Smooth muscle cell (in vitro differentiated cells): Measurements from ENCODE around the gene NCOA3. TPM values are rescaled to one million over a fixed set of nuclear protein-coding genes. Genes with fewer than 3 reads are reported as not detected.

Source experiments
- DNase-seq: peaks from one replicate; lab custom pipeline; 2025; ENCODE audit not compliant: unreplicated experiment; lab: John Stamatoyannopoulos, UW
- H2AFZ ChIP-seq: fragments of 200-600 bp; sonication (generic); 2 replicates; pipeline ENCODE4 v1.6.0; 2016; ENCODE audit warnings: antibody characterized with exemption, low read depth, mild to moderate bottlenecking
- H3F3A ChIP-seq: fragments of 200-600 bp; sonication (generic); 2 replicates; pipeline ENCODE4 v1.6.0; 2017; ENCODE audit warnings: antibody characterized with exemption, low read depth
- H3K27ac ChIP-seq: fragments of 200-600 bp; sonication (generic); 2 replicates; pipeline ENCODE4 v1.5.1; 2016; ENCODE audit warnings: low read depth, mild to moderate bottlenecking
- H3K27me3 ChIP-seq: fragments of 200-600 bp; sonication (generic); 2 replicates; pipeline ENCODE4 v1.6.1; 2016; ENCODE audit warnings: low read depth, mild to moderate bottlenecking
- H3K36me3 ChIP-seq: fragments of 200-600 bp; sonication (generic); 2 replicates; pipeline ENCODE4 v1.5.1; 2016; ENCODE audit warnings: low read depth
- H3K4me1 ChIP-seq: fragments of 200-600 bp; sonication (generic); 2 replicates; pipeline ENCODE4 v1.5.1; 2016; ENCODE audit warnings: low read depth
- H3K4me2 ChIP-seq: fragments of 200-600 bp; sonication (generic); 2 replicates; pipeline ENCODE4 v1.6.0; 2016; ENCODE audit warnings: mild to moderate bottlenecking
- H3K4me3 ChIP-seq: fragments of 200-600 bp; sonication (generic); 2 replicates; pipeline ENCODE4 v1.5.1; 2016; ENCODE audit warnings: mild to moderate bottlenecking
- H3K79me2 ChIP-seq: fragments of 200-600 bp; sonication (generic); 2 replicates; pipeline ENCODE4 v1.6.0; 2016; ENCODE audit warnings: low read depth, mild to moderate bottlenecking
- H3K9ac ChIP-seq: fragments of 200-600 bp; sonication (generic); 2 replicates; pipeline ENCODE4 v1.6.0; 2016; ENCODE audit warnings: low read depth
- H3K9me3 ChIP-seq: fragments of 200-600 bp; sonication (generic); replicated peaks from 2 replicates; pipeline ENCODE4 v1.5.1; 2016; ENCODE audit warnings: low read depth
- H4K20me1 ChIP-seq: fragments of 200-600 bp; sonication (generic); 2 replicates; pipeline ENCODE4 v1.6.0; 2016; ENCODE audit warnings: low read depth
- WGBS: methylation state at CpG from one replicate; pipeline ENCODE4 v1.1.7; 2016; ENCODE audit warnings: low lambda C conversion rate; 5-methylcytosine and 5-hydroxymethylcytosine counted together
- polyA plus RNA-seq: library from polyadenylated mRNA; unstranded; fragments of >200 nt; fragmentation: Nextera tagmentation; extraction: Ambion mirVana; gene quantifications from 2 replicates; pipeline ENCODE4 v1.2.1, GENCODE V29; 2016
- total RNA-seq: library from RNA; depleted of rRNA; stranded (reverse); fragments of >200 nt; gene quantifications from 2 replicates; pipeline ENCODE4 v1.2.3, GENCODE V29; 2014
- TF ChIP-seq, protein P1 (sequence below): fragments of 200-600 bp; sonication (generic); IDR thresholded peaks from 2 replicates; pipeline ENCODE4 v1.5.1; 2017; ENCODE audit warnings: borderline replicate concordance, mild to moderate bottlenecking, antibody characterized with exemption; ENCODE audit not compliant: insufficient read depth, poor library complexity, severe bottlenecking

The NCOA3 gene
- total and polyA plus RNA-seq, 2 experiments from 2014 or later, result 6.0 to 28.4 TPM

DNA sequence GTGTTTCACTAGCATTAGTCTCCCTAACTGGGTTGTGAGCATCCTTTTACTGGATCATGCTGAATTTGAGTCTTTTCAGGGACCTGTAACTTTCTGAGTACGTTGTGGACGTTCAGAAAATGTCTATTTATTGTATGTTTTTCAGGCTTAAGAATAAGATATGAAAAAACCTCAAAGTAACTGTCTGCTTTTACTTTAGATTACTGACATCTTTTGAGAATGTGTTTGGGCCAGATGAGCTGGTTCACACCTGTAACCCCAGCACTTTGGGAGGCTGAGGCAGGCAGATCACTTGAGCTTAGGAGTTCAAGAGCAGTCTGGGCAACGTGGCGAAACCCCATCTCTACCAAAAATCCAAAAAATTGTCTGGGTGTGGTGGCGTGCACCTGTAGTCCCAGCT is 32.7 kb downstream of the NCOA3 start:
- no peaks in the 10 kb centered on the region for H3F3A ChIP-seq
- peaks cover 83% of the 10 kb centered on the region for H3K79me2 ChIP-seq
- H3K36me3 ChIP-seq, result no peaks in the 10 kb centered on the region
- H3K27me3 ChIP-seq, result no peaks in the 10 kb centered on the region
- no peak for DNase-seq
- H2AFZ ChIP-seq, result no peak overlapping the region
- H3K27ac ChIP-seq, result no peak overlapping the region
- 97% methylated on average over 5 of the region's 5 CpGs for WGBS
- no peaks in the 10 kb centered on the region for H3K9me3 ChIP-seq
- no peak overlapping the region for H3K4me3 ChIP-seq
- no peak overlapping the region for H3K9ac ChIP-seq
- no peak overlapping the region for H3K4me2 ChIP-seq
- no peaks in the 10 kb centered on the region for H3K4me1 ChIP-seq
- TF ChIP-seq, protein P1, sequence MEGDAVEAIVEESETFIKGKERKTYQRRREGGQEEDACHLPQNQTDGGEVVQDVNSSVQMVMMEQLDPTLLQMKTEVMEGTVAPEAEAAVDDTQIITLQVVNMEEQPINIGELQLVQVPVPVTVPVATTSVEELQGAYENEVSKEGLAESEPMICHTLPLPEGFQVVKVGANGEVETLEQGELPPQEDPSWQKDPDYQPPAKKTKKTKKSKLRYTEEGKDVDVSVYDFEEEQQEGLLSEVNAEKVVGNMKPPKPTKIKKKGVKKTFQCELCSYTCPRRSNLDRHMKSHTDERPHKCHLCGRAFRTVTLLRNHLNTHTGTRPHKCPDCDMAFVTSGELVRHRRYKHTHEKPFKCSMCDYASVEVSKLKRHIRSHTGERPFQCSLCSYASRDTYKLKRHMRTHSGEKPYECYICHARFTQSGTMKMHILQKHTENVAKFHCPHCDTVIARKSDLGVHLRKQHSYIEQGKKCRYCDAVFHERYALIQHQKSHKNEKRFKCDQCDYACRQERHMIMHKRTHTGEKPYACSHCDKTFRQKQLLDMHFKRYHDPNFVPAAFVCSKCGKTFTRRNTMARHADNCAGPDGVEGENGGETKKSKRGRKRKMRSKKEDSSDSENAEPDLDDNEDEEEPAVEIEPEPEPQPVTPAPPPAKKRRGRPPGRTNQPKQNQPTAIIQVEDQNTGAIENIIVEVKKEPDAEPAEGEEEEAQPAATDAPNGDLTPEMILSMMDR, result no peak
- H4K20me1 ChIP-seq, result peaks cover 91% of the 10 kb centered on the region

DNA sequence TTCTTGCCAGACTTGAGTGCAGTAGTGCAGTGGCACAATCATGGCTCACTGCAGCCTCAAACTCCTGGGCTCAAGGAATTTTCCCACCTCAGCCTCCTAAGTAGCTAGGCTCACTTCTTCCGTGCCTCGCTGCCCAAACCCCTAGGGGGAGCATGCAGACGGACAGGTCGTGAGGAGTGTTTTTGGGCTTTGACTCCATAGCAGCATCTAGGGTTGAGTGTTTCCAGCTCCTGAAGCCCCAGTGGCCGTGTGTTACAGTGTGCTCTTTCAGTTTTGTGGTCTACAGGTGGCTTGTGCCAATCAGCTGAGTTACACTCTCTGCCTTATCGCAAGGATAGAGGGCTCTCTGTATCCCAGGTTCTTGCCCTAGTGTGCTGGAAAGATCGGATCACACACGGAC is 33.4 kb downstream of the NCOA3 start:
- Histone ChIP-seq H3K9me3 (no peaks in the 10 kb centered on the region), H3K36me3 (no peaks in the 10 kb centered on the region), H3K4me2 (no peak overlapping the region), H2AFZ (no peak overlapping the region), H3F3A (no peaks in the 10 kb centered on the region), H3K4me3 (no peak overlapping the region), H3K27me3 (no peaks in the 10 kb centered on the region), H3K9ac (no peak overlapping the region), H3K79me2 (peaks cover 85% of the 10 kb centered on the region), H4K20me1 (peaks cover 92% of the 10 kb centered on the region), H3K4me1 (no peaks in the 10 kb centered on the region), H3K27ac (no peak overlapping the region)
- WGBS, result 71% methylated on average over 8 of the region's 8 CpGs
- DNase-seq, result no peak
- TF ChIP-seq, protein P1, result no peak

DNA sequence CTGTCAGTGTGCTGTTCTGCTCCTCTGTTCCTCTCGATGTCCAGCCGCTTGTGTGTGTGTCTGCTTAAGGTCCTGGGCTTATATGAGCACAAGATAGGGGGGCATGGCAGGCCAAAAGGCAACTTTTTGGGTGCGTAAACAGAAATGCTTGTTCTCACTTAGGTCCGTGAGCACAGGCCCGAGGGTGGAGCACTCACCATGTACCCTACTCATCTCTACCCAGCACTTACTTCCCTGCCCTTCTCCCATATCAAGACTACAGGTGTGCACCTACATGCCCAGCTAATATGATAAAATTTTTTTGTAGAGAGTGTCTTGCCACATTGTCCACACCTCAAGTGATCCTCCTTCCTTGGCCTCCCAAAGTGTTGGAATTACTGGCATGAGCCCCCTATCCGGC is 34.3 kb downstream of the NCOA3 start:
- no peak overlapping the region for H2AFZ ChIP-seq
- TF ChIP-seq, protein P1, result no peak
- no peaks in the 10 kb centered on the region for H3K27me3 ChIP-seq
- no peaks in the 10 kb centered on the region for H3F3A ChIP-seq
- H3K9ac ChIP-seq, result no peak overlapping the region
- no peak overlapping the region for H3K27ac ChIP-seq
- no peaks in the 10 kb centered on the region for H3K9me3 ChIP-seq
- peaks cover 77% of the 10 kb centered on the region for H3K79me2 ChIP-seq
- peaks cover 4% of the 10 kb centered on the region for H3K4me1 ChIP-seq
- H3K36me3 ChIP-seq, result no peaks in the 10 kb centered on the region
- no peak for DNase-seq
- H3K4me3 ChIP-seq, result no peak overlapping the region
- peaks cover 92% of the 10 kb centered on the region for H4K20me1 ChIP-seq
- WGBS, result 95% methylated on average over 6 of the region's 6 CpGs
- H3K4me2 ChIP-seq, result no peak overlapping the region
